ENCODE data around the gene PTPRN2. TPM values are rescaled to one million over a fixed set of nuclear protein-coding genes. Genes with fewer than 3 reads are reported as not detected.
"Not testable (repeated sequence)": the region's sequence is repeated elsewhere in the genome, so short reads cannot be mapped to it uniquely, and the experiment has no call there.

PTPRN2 gene
- total and polyA plus RNA-seq, 2 of the 13 experiments (the other 11 are each of a cell fraction or from before 2014, with no cell fraction given): 2.5 to 24.2 TPM

- H2AFZ ChIP-seq (ENCODE audit: low read length); POLR2A ChIA-PET; H3K27ac ChIP-seq (ENCODE audit: extremely low read length, insufficient read depth, low read length); FAIRE-seq; DNase-seq (ENCODE audit: low spot score); in situ Hi-C loops (cut with HindIII; ENCODE audit: extremely low pct_ligation_motif_present, low pct_unique_long_range_greater_than_20kb); CTCF ChIA-PET (ENCODE audit: low intra/inter-chr PET ratio, low total read pairs); intact Hi-C loops (cut with micrococcal nuclease; ENCODE audit: unreplicated experiment); ATAC-seq; H3K79me2 ChIP-seq (ENCODE audit: insufficient read depth, low read length); H3K4me1 ChIP-seq (ENCODE audit: insufficient read depth, low read length); H3K4me3 ChIP-seq (replicated peaks in 1 of 3; ENCODE audit: insufficient read depth in 1 of 3, low read depth in 2 of 3, low read length in 3 of 3); H3K4me2 ChIP-seq (ENCODE audit: low read depth, low read length); H3K9ac ChIP-seq (ENCODE audit: insufficient read depth, low read depth, low read length); BruUV-seq (replicated peaks); H3K9me3 ChIP-seq (ENCODE audit: low read length); H3K36me3 ChIP-seq (replicated peaks in 1 of 2; ENCODE audit: control insufficient read depth in 1 of 2, insufficient read depth in 2 of 2, low read length in 2 of 2): not testable (repeated sequence)
- H3K27me3 ChIP-seq (ENCODE audit: control insufficient read depth in 1 of 2, insufficient read depth in 2 of 2, low read length in 2 of 2): peaks cover 3 to 39% of the 10 kb centered on the region in 2 experiments; a peak in 4 of 5 replicates
- 34% methylated on average over 12 of the region's 12 CpGs for WGBS (ENCODE audit: low lambda C conversion rate)
- peaks cover 13% of the 10 kb centered on the region; the same call in 1 of the 2 replicates for H4K20me1 ChIP-seq (ENCODE audit: insufficient read depth, low read length)
- 0 out of 2 replicates have a peak, but pooled peaks have one; percentile 62 for TF ChIP-seq ZNF746 (CRISPR knock-in tag; IDR thresholded peaks at IDR 0.05)
These were observed 740.9 kb downstream of the PTPRN2 start for GRCh38 chr7:157846746-157847145.

GRCh38 chr7:157846271-157846670 is 741.4 kb downstream of the PTPRN2 start:
- no TSS peak for BruUV-seq (replicated peaks)
- Histone ChIP-seq H3K27ac (ENCODE audit: extremely low read length, insufficient read depth, low read length) (no peak overlapping the region), H3K27me3 (ENCODE audit: control insufficient read depth in 1 of 2, insufficient read depth in 2 of 2, low read length in 2 of 2) (peaks cover 3 to 39% of the 10 kb centered on the region in 2 experiments; a peak in 4 of 5 replicates), H3K79me2 (ENCODE audit: insufficient read depth, low read length) (no peaks in the 10 kb centered on the region), H3K36me3 (replicated peaks in 1 of 2; ENCODE audit: control insufficient read depth in 1 of 2, insufficient read depth in 2 of 2, low read length in 2 of 2) (no peaks in the 10 kb centered on the region), H3K4me2 (ENCODE audit: low read depth, low read length) (no peak overlapping the region), H3K4me3 (replicated peaks in 1 of 3; ENCODE audit: insufficient read depth in 1 of 3, low read depth in 2 of 3, low read length in 3 of 3) (no peak overlapping the region), H3K9ac (ENCODE audit: insufficient read depth, low read depth, low read length) (no peak overlapping the region), H4K20me1 (ENCODE audit: insufficient read depth, low read length) (peaks cover 13% of the 10 kb centered on the region; the same call in 1 of the 2 replicates), H3K9me3 (ENCODE audit: low read length) (no peaks in the 10 kb centered on the region), H3K4me1 (ENCODE audit: insufficient read depth, low read length) (peaks cover under 1% of the 10 kb centered on the region; the same call in 1 of the 2 replicates), H2AFZ (ENCODE audit: low read length) (no peak overlapping the region)
- WGBS (ENCODE audit: low lambda C conversion rate): 65% methylated on average over 11 of the region's 11 CpGs
- FAIRE-seq: no peak
- no peak for DNase-seq (ENCODE audit: low spot score)
- POLR2A ChIA-PET: no interaction called here
- no peak for ATAC-seq
- in situ Hi-C loops (cut with HindIII; ENCODE audit: extremely low pct_ligation_motif_present, low pct_unique_long_range_greater_than_20kb) (no loop called here), intact Hi-C loops (cut with micrococcal nuclease; ENCODE audit: unreplicated experiment) (no loop called here)
- CTCF ChIA-PET (ENCODE audit: low intra/inter-chr PET ratio, low total read pairs): no interaction called here
- TF ChIP-seq ZNF34 (CRISPR knock-in tag; IDR thresholded peaks at IDR 0.05; ENCODE audit: borderline replicate concordance) (no peak), ZNF431 (CRISPR knock-in tag; IDR thresholded peaks at IDR 0.05; ENCODE audit: borderline replicate concordance, low read depth) (no peak), ZSCAN20 (CRISPR knock-in tag; IDR thresholded peaks at IDR 0.05; ENCODE audit: borderline replicate concordance) (no peak), MYNN (CRISPR knock-in tag; IDR thresholded peaks at IDR 0.05; ENCODE audit: low read depth) (no peak), KDM5B (CRISPR knock-in tag; IDR thresholded peaks at IDR 0.05; ENCODE audit: borderline replicate concordance) (no peak), ZMYM2 (CRISPR knock-in tag; IDR thresholded peaks at IDR 0.05) (no peak), PCBP1 (IDR thresholded peaks at IDR 0.05; ENCODE audit: borderline replicate concordance, low read depth, low read length) (no peak), THAP11 (CRISPR knock-in tag; IDR thresholded peaks at IDR 0.05) (no peak), PHF21A (CRISPR knock-in tag; IDR thresholded peaks at IDR 0.05) (no peak), ZNF101 (CRISPR knock-in tag; IDR thresholded peaks at IDR 0.05; ENCODE audit: borderline replicate concordance, low read depth) (no peak), JARID2 (CRISPR knock-in tag; IDR thresholded peaks at IDR 0.05; ENCODE audit: insufficient replicate concordance) (no peak), GFI1 (CRISPR knock-in tag; IDR thresholded peaks at IDR 0.05; ENCODE audit: borderline replicate concordance) (no peak), HINFP (CRISPR knock-in tag; IDR thresholded peaks at IDR 0.05; ENCODE audit: low read depth) (no peak), HMGXB4 (CRISPR knock-in tag; IDR thresholded peaks at IDR 0.05; ENCODE audit: borderline replicate concordance in 1 of 2, low read depth in 1 of 2) (no peak), IRF2 (CRISPR knock-in tag; IDR thresholded peaks at IDR 0.05) (no peak)
